SK-N-SH (cell line): Measurements from ENCODE around the gene ZNF664.

Experiments used
- EZH2phosphoT487 ChIP-seq: fragments of 200-600 bp; sonication (generic); IDR thresholded peaks from 2 replicates; pipeline ENCODE4 v1.6.1; 2017; ENCODE audit warnings: low read depth, mixed run types, mild to moderate bottlenecking, antibody characterized with exemption, moderate library complexity, borderline replicate concordance
- GABPA ChIP-seq: IDR thresholded peaks from 2 replicates; pipeline ENCODE4 v1.4.0; 2012; ENCODE audit warnings: low read depth, mild to moderate bottlenecking
- MXI1 ChIP-seq: IDR thresholded peaks from 2 replicates; pipeline ENCODE4 v1.6.1; 2012; ENCODE audit warnings: mild to moderate bottlenecking, low read depth, low read length, improper control_type of control experiment
- NRF1 ChIP-seq: IDR thresholded peaks from 2 replicates; pipeline ENCODE4 v1.6.1; 2012; ENCODE audit warnings: low read depth, mild to moderate bottlenecking, low read length
- RCOR1 ChIP-seq: fragments of 150-350 bp; IDR thresholded peaks from 2 replicates; pipeline ENCODE4 v1.6.1; 2017; ENCODE audit warnings: antibody characterized with exemption, low read length
- RXRA ChIP-seq: IDR thresholded peaks from 2 replicates; pipeline ENCODE4 v1.4.0; 2012; ENCODE audit warnings: low read depth, mild to moderate bottlenecking, borderline replicate concordance
- SIN3A ChIP-seq: IDR thresholded peaks from 2 replicates; pipeline ENCODE4 v1.6.1; 2012; ENCODE audit warnings: low read depth, mild to moderate bottlenecking, low read length, moderate library complexity, borderline replicate concordance
- SMC3 ChIP-seq: IDR thresholded peaks from 2 replicates; pipeline ENCODE4 v1.6.1; 2012; ENCODE audit warnings: low read depth, low read length, improper control_type of control experiment
- TAF1 ChIP-seq: IDR thresholded peaks from 2 replicates; pipeline ENCODE4 v1.6.1; 2012; ENCODE audit warnings: low read depth, mild to moderate bottlenecking, low read length, moderate library complexity, borderline replicate concordance
- YY1 ChIP-seq: IDR thresholded peaks from 2 replicates; pipeline ENCODE4 v1.4.0; 2012; ENCODE audit warnings: low read depth, mild to moderate bottlenecking
- TF ChIP-seq, protein P1 (sequence below): fragments of 200-600 bp; sonication (generic); IDR thresholded peaks from 2 replicates; pipeline ENCODE4 v1.6.1; 2017; ENCODE audit warnings: antibody characterized with exemption, mild to moderate bottlenecking, moderate library complexity
- TF ChIP-seq, protein P2 (sequence below): IDR thresholded peaks from 2 replicates; pipeline ENCODE4 v1.4.0; 2012; ENCODE audit warnings: low read depth
- TF ChIP-seq, protein P3 (sequence below): IDR thresholded peaks from 2 replicates; pipeline ENCODE4 v1.6.1; 2012; ENCODE audit warnings: mild to moderate bottlenecking, low read depth, low read length, moderate library complexity

DNA sequence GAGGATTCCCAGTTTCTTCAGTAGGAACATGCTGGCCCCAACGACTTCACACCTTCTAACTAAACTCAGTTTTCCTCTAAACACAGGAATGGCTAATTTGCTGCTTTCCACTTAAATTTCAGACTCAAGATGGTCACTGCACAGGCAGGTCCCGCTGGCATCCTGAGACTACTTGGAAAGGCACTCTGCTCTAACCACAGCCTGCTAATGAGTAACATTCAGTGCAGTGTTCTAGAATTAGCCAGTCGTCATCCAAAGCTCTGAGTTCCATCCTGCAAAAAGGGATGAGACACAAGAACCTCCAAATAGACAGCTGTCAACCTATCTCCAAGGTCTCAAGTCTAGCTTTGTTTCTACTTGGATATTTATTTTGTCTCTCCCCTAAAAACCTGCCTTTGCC is 6.4 kb upstream of the ZNF664 start:
- TF ChIP-seq, protein P1, sequence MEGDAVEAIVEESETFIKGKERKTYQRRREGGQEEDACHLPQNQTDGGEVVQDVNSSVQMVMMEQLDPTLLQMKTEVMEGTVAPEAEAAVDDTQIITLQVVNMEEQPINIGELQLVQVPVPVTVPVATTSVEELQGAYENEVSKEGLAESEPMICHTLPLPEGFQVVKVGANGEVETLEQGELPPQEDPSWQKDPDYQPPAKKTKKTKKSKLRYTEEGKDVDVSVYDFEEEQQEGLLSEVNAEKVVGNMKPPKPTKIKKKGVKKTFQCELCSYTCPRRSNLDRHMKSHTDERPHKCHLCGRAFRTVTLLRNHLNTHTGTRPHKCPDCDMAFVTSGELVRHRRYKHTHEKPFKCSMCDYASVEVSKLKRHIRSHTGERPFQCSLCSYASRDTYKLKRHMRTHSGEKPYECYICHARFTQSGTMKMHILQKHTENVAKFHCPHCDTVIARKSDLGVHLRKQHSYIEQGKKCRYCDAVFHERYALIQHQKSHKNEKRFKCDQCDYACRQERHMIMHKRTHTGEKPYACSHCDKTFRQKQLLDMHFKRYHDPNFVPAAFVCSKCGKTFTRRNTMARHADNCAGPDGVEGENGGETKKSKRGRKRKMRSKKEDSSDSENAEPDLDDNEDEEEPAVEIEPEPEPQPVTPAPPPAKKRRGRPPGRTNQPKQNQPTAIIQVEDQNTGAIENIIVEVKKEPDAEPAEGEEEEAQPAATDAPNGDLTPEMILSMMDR: no peak
- TF ChIP-seq SIN3A: no peak
- no peak for TF ChIP-seq MXI1
- no peak for TF ChIP-seq TAF1
- TF ChIP-seq GABPA: no peak
- no peak for TF ChIP-seq NRF1
- no peak for TF ChIP-seq EZH2phosphoT487
- TF ChIP-seq, protein P2, sequence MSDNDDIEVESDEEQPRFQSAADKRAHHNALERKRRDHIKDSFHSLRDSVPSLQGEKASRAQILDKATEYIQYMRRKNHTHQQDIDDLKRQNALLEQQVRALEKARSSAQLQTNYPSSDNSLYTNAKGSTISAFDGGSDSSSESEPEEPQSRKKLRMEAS: no peak
- TF ChIP-seq, protein P3, sequence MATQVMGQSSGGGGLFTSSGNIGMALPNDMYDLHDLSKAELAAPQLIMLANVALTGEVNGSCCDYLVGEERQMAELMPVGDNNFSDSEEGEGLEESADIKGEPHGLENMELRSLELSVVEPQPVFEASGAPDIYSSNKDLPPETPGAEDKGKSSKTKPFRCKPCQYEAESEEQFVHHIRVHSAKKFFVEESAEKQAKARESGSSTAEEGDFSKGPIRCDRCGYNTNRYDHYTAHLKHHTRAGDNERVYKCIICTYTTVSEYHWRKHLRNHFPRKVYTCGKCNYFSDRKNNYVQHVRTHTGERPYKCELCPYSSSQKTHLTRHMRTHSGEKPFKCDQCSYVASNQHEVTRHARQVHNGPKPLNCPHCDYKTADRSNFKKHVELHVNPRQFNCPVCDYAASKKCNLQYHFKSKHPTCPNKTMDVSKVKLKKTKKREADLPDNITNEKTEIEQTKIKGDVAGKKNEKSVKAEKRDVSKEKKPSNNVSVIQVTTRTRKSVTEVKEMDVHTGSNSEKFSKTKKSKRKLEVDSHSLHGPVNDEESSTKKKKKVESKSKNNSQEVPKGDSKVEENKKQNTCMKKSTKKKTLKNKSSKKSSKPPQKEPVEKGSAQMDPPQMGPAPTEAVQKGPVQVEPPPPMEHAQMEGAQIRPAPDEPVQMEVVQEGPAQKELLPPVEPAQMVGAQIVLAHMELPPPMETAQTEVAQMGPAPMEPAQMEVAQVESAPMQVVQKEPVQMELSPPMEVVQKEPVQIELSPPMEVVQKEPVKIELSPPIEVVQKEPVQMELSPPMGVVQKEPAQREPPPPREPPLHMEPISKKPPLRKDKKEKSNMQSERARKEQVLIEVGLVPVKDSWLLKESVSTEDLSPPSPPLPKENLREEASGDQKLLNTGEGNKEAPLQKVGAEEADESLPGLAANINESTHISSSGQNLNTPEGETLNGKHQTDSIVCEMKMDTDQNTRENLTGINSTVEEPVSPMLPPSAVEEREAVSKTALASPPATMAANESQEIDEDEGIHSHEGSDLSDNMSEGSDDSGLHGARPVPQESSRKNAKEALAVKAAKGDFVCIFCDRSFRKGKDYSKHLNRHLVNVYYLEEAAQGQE: no peak
- TF ChIP-seq YY1: no peak
- TF ChIP-seq SMC3: no peak
- no peak for TF ChIP-seq RXRA
- TF ChIP-seq RCOR1: no peak
